H1 (cell line): Measurements from ENCODE around the gene KRT8. TPM values are rescaled to one million over a fixed set of nuclear protein-coding genes. Genes with fewer than 3 reads are reported as not detected.

ENCODE experiments used
- CTCF ChIA-PET: fragments of 300-600 bp; sonication (Branson Sonifier 250); formaldehyde crosslinking; loops from one replicate; lab custom pipeline; 2021; ENCODE audit not compliant: partially characterized antibody; lab: Charles Lee
- POLR2A ChIA-PET: fragments of 300-600 bp; sonication (Branson Sonifier 250); formaldehyde crosslinking; loops from one replicate; lab custom pipeline; 2021; ENCODE audit warnings: inconsistent platforms; ENCODE audit not compliant: partially characterized antibody; lab: Charles Lee
- DNase-seq, 2 experiments: peaks; one replicate each; pipeline versions ENCODE4 v3.0.0 to v3.0.0-alpha.2; 2010 to 2022; ENCODE audit warnings: low spot score in 2 of 2, low read depth in 1 of 2, mixed read lengths in 1 of 2
- FAIRE-seq: peaks from 2 replicates; lab custom pipeline; 2011; peaks lifted over from hg19 to GRCh38; lab: Jason Lieb, UNC
- H2AFZ ChIP-seq: 2 replicates; pipeline ENCODE4 v1.8.1; 2012; ENCODE audit warnings: low read length, inconsistent platforms
- H2AK5ac ChIP-seq: 2 replicates; pipeline ENCODE4 v1.6.1; 2013; ENCODE audit warnings: low read depth, low read length
- H2BK120ac ChIP-seq: replicated peaks from 2 replicates; pipeline ENCODE3; 2013; ENCODE audit warnings: low read depth, low read length, inconsistent platforms
- H2BK12ac ChIP-seq: 2 replicates; pipeline ENCODE4 v1.6.1; 2013; ENCODE audit warnings: low read depth, low read length
- H2BK15ac ChIP-seq: 2 replicates; pipeline ENCODE4 v1.6.1; 2013; ENCODE audit warnings: low read length
- H2BK20ac ChIP-seq: 2 replicates; pipeline ENCODE4 v1.6.1; 2013; ENCODE audit warnings: low read length
- H2BK5ac ChIP-seq: 2 replicates; pipeline ENCODE4 v1.6.1; 2013; ENCODE audit warnings: low read depth, low read length
- H3K14ac ChIP-seq: 2 replicates; pipeline ENCODE4 v1.6.1; 2013; ENCODE audit warnings: inconsistent platforms; ENCODE audit not compliant: insufficient read length
- H3K18ac ChIP-seq: 2 replicates; pipeline ENCODE4 v1.6.1; 2013; ENCODE audit warnings: low read length; ENCODE audit errors: extremely low read depth
- H3K23ac ChIP-seq: 2 replicates; pipeline ENCODE4 v1.6.1; 2013; ENCODE audit warnings: inconsistent platforms; ENCODE audit not compliant: insufficient read length
- H3K23me2 ChIP-seq: 2 replicates; pipeline ENCODE4 v1.6.1; 2013; ENCODE audit warnings: low read depth, low read length
- H3K27ac ChIP-seq: 2 replicates; pipeline ENCODE4 v1.6.1; 2011; ENCODE audit warnings: low read depth, low read length, inconsistent platforms
- H3K27me3 ChIP-seq, 4 experiments: replicated peaks in 1 of 4; 1 replicate in 1 of 4; 2 replicates in 3 of 4; pipeline versions ENCODE4 v1.6.1 to v1.8.1; 2011 to 2013; ENCODE audit warnings: low read length in 3 of 4, mild to moderate bottlenecking in 3 of 4, inconsistent platforms in 2 of 4, mixed read lengths in 2 of 4, moderate library complexity in 1 of 4; ENCODE audit not compliant: control insufficient read depth in 3 of 4, insufficient read depth in 3 of 4; ENCODE audit errors: extremely low read depth in 1 of 4
- H3K36me3 ChIP-seq, 4 experiments: 2 replicates each; pipeline versions ENCODE4 v1.6.1 to v1.8.1; 2011 to 2013; ENCODE audit warnings: mild to moderate bottlenecking in 4 of 4, low read length in 3 of 4, moderate library complexity in 2 of 4, control low read depth in 1 of 4, inconsistent platforms in 1 of 4; ENCODE audit not compliant: insufficient read depth in 4 of 4, control insufficient read depth in 2 of 4
- H3K4ac ChIP-seq: replicated peaks from 2 replicates; pipeline ENCODE3; 2013; ENCODE audit warnings: low read length, low read depth, mixed read lengths, inconsistent platforms; ENCODE audit not compliant: insufficient read length
- H3K4me1 ChIP-seq, 4 experiments: replicated peaks in 1 of 4; 1 replicate in 1 of 4; 2 replicates in 3 of 4; pipeline versions ENCODE4 v1.6.1 to v1.8.1; 2011 to 2013; ENCODE audit warnings: low read length in 3 of 4, inconsistent platforms in 2 of 4, mixed read lengths in 1 of 4; ENCODE audit not compliant: insufficient read depth in 4 of 4, control insufficient read depth in 3 of 4
- H3K4me2 ChIP-seq, 2 experiments: 2 replicates each; pipeline versions ENCODE4 v1.6.1 to v1.8.1; 2011 to 2013; ENCODE audit warnings: low read depth in 2 of 2, low read length in 2 of 2, control low read depth in 1 of 2, inconsistent platforms in 1 of 2, mild to moderate bottlenecking in 1 of 2; ENCODE audit not compliant: insufficient read depth in 1 of 2
- H3K4me3 ChIP-seq, 4 experiments: fragments of 200-600, 300-600 bp in 1 of 4; sonication (generic), shearing (Covaris generic), sonication (Bioruptor Twin) in 1 of 4; 2 replicates each; pipeline versions ENCODE4 v1.5.1 to v1.8.1; 2011 to 2016; ENCODE audit warnings: low read length in 4 of 4, low read depth in 3 of 4, control low read depth in 2 of 4, inconsistent platforms in 2 of 4, mild to moderate bottlenecking in 2 of 4, mixed read lengths in 1 of 4, moderate library complexity in 1 of 4; ENCODE audit not compliant: insufficient read depth in 2 of 4; ENCODE audit errors: extremely low read depth in 1 of 4
- H3K56ac ChIP-seq: replicated peaks from 2 replicates; pipeline ENCODE3; 2013; ENCODE audit warnings: low read depth, mild to moderate bottlenecking, mixed read lengths, low read length, inconsistent platforms; ENCODE audit not compliant: insufficient read length
- H3K79me1 ChIP-seq: 2 replicates; pipeline ENCODE4 v1.6.1; 2013; ENCODE audit warnings: low read depth, low read length, control low read depth
- H3K79me2 ChIP-seq, 2 experiments: 2 replicates each; pipeline versions ENCODE4 v1.6.1 to v1.8.1; 2012 to 2013; ENCODE audit warnings: low read length in 2 of 2, mild to moderate bottlenecking in 2 of 2, inconsistent platforms in 1 of 2; ENCODE audit not compliant: insufficient read depth in 2 of 2, control insufficient read depth in 1 of 2
- H3K9ac ChIP-seq, 4 experiments: replicated peaks in 1 of 4; 1 replicate in 1 of 4; 2 replicates in 3 of 4; pipeline versions ENCODE4 v1.6.1 to v1.8.1; 2011 to 2013; ENCODE audit warnings: low read depth in 3 of 4, low read length in 3 of 4, control low read depth in 2 of 4, mild to moderate bottlenecking in 2 of 4, moderate library complexity in 2 of 4, inconsistent platforms in 1 of 4; ENCODE audit errors: extremely low read depth in 1 of 4
- H3K9me3 ChIP-seq, 2 experiments: 2 replicates each; pipeline versions ENCODE4 v1.6.1 to v1.8.1; 2012 to 2013; ENCODE audit warnings: mild to moderate bottlenecking in 2 of 2, moderate library complexity in 2 of 2, control low read depth in 1 of 2, inconsistent platforms in 1 of 2, low read depth in 1 of 2, low read length in 1 of 2, mixed read lengths in 1 of 2; ENCODE audit not compliant: insufficient read depth in 2 of 2
- H4K20me1 ChIP-seq, 2 experiments: replicated peaks in 1 of 2; 2 replicates each; pipeline versions ENCODE3 to v1.8.1; 2011 to 2013; ENCODE audit warnings: inconsistent platforms in 2 of 2, low read length in 2 of 2, mild to moderate bottlenecking in 1 of 2; ENCODE audit not compliant: insufficient read depth in 2 of 2, control insufficient read depth in 1 of 2
- H4K5ac ChIP-seq: 2 replicates; pipeline ENCODE4 v1.6.1; 2013; ENCODE audit warnings: low read length, low read depth, mixed read lengths, inconsistent platforms; ENCODE audit not compliant: insufficient read length
- H4K8ac ChIP-seq: 2 replicates; pipeline ENCODE4 v1.8.0; 2013; ENCODE audit warnings: mild to moderate bottlenecking, moderate library complexity, low read length, inconsistent platforms; ENCODE audit not compliant: insufficient read depth; ENCODE audit errors: extremely low read depth
- H4K91ac ChIP-seq: replicated peaks from 2 replicates; pipeline ENCODE3; 2013; ENCODE audit warnings: low read length, mixed read lengths, inconsistent platforms; ENCODE audit not compliant: insufficient read length
- ATF3 ChIP-seq: IDR thresholded peaks from 2 replicates; pipeline ENCODE4 v1.6.1; 2011; ENCODE audit warnings: low read depth, mild to moderate bottlenecking, low read length; ENCODE audit not compliant: insufficient read depth
- CTBP2 ChIP-seq: IDR thresholded peaks from 2 replicates; pipeline ENCODE4 v1.7.0; 2011; ENCODE audit warnings: borderline replicate concordance, mild to moderate bottlenecking, moderate library complexity, mixed read lengths, low read length; ENCODE audit not compliant: insufficient read depth, insufficient read length
- GABPA ChIP-seq: IDR thresholded peaks from 2 replicates; pipeline ENCODE4 v1.6.1; 2011; ENCODE audit warnings: mild to moderate bottlenecking, low read length, moderate library complexity, borderline replicate concordance; ENCODE audit not compliant: insufficient read depth
- HDAC6 ChIP-seq: IDR thresholded peaks from one replicate; pipeline ENCODE4 v1.7.1; 2012; ENCODE audit warnings: low read depth, mild to moderate bottlenecking, inconsistent platforms, low read length, moderate library complexity
- KDM1A ChIP-seq: fragments of 200-600, 300-600 bp; sonication (generic); IDR thresholded peaks from 2 replicates; pipeline ENCODE4 v1.7.1; 2016; ENCODE audit warnings: mild to moderate bottlenecking, low read length, borderline replicate concordance
- MAFK ChIP-seq: IDR thresholded peaks from 2 replicates; pipeline ENCODE4 v1.6.1; 2012; ENCODE audit warnings: low read depth, mild to moderate bottlenecking, improper control_type of control experiment, low read length
- MAX ChIP-seq: IDR thresholded peaks from 2 replicates; pipeline ENCODE4 v1.6.1; 2012; ENCODE audit warnings: inconsistent platforms
- SUZ12 ChIP-seq: fragments of 200-600 bp; sonication (generic); IDR thresholded peaks from 2 replicates; pipeline ENCODE4 v1.6.1; 2012; ENCODE audit warnings: mild to moderate bottlenecking, inconsistent platforms, low read length, moderate library complexity, mixed read lengths
- TAF1 ChIP-seq: IDR thresholded peaks from 2 replicates; pipeline ENCODE4 v1.6.1; 2011; ENCODE audit warnings: mild to moderate bottlenecking, low read depth, low read length
- YY1 ChIP-seq: IDR thresholded peaks from 2 replicates; pipeline ENCODE4 v1.6.1; 2011; ENCODE audit warnings: low read depth, mild to moderate bottlenecking, low read length
- polyA plus RNA-seq, 7 experiments: library from polyadenylated mRNA; depleted of rRNA in 3 of 7; stranded (reverse) in 5 of 7; unstranded in 2 of 7; fragments of >200 nt in 5 of 7; fragments of 200-250 nt in 2 of 7; gene quantifications; 1 replicate in 5 of 7; 2 replicates in 1 of 7; 4 replicates in 1 of 7; pipeline versions ENCODE4 v1.2.1 to v1.2.3, GENCODE V29; 2011 to 2013; ENCODE audit warnings: missing spikeins in 2 of 7, mixed read lengths in 2 of 7
- total RNA-seq: library from RNA; stranded (reverse); fragmentation: NEBNext Ultra II Directional; extraction: Animal tissue kit (Norgen Biotek cat#: 25700); gene quantifications from 2 replicates; pipeline ENCODE4 v1.2.1, GENCODE V29; 2021

The KRT8 gene
- total and polyA plus RNA-seq, 2 of the 8 experiments (the other 6 are each of a cell fraction or from before 2014, with no cell fraction given): 280 to 290 TPM

- Histone ChIP-seq H3K56ac (no peak overlapping the region), H4K20me1 (no peaks in the 10 kb centered on the region), H2BK5ac (no peak overlapping the region), H3K23ac (no peak overlapping the region), H3K9ac (no peak overlapping the region), H3K4me1 (no peaks in the 10 kb centered on the region), H3K4ac (no peak overlapping the region), H3K79me2 (no peaks in the 10 kb centered on the region), H2AFZ (no peak overlapping the region), H2BK12ac (no peak overlapping the region), H3K36me3 (no peaks in the 10 kb centered on the region), H3K4me2 (no peak overlapping the region), H2AK5ac (no peak overlapping the region), H3K18ac (no peak overlapping the region), H2BK20ac (no peak overlapping the region), H2BK120ac (no peak overlapping the region), H4K91ac (no peak overlapping the region), H3K23me2 (no peaks in the 10 kb centered on the region), H3K27ac (no peak overlapping the region), H3K14ac (no peak overlapping the region), H3K4me3 (no peak overlapping the region), H3K27me3 (no peaks in the 10 kb centered on the region; a peak in 1 of 7 replicates), H4K5ac (no peak overlapping the region), H2BK15ac (no peak overlapping the region), H3K79me1 (no peaks in the 10 kb centered on the region), H3K9me3 (no peaks in the 10 kb centered on the region), H4K8ac (no peak overlapping the region)
- no peak for TF ChIP-seq HDAC6
- no peak for TF ChIP-seq GABPA
- no peak for TF ChIP-seq CTBP2
- no peak for TF ChIP-seq SUZ12
- no peak for TF ChIP-seq KDM1A
- no peak for TF ChIP-seq TAF1
- no peak for TF ChIP-seq MAFK
- no peak for TF ChIP-seq ATF3
- no peak for TF ChIP-seq MAX
- TF ChIP-seq YY1: no peak
- FAIRE-seq (no peak), DNase-seq (no peak)
- ChIA-PET POLR2A (no interaction called here), CTCF (interaction anchor here (0.7 to 2.2 kb wide), 5 partner anchors 12 to 33 kb away, joined by 3 to 5 read pairs (median 4); no protein-coding TSS in a partner anchor)
Measured at GRCh38 chr12:52851787-52852186, 53.1 kb downstream of the KRT8 start.
